ENCODE data around the gene PSMA3.
A peak's percentile ranks its signal among the peaks of the same experiment; 100 is the strongest.
"Not testable (repeated sequence)": the region's sequence is repeated elsewhere in the genome, so short reads cannot be mapped to it uniquely, and the experiment has no call there.

The PSMA3 gene

DNA sequence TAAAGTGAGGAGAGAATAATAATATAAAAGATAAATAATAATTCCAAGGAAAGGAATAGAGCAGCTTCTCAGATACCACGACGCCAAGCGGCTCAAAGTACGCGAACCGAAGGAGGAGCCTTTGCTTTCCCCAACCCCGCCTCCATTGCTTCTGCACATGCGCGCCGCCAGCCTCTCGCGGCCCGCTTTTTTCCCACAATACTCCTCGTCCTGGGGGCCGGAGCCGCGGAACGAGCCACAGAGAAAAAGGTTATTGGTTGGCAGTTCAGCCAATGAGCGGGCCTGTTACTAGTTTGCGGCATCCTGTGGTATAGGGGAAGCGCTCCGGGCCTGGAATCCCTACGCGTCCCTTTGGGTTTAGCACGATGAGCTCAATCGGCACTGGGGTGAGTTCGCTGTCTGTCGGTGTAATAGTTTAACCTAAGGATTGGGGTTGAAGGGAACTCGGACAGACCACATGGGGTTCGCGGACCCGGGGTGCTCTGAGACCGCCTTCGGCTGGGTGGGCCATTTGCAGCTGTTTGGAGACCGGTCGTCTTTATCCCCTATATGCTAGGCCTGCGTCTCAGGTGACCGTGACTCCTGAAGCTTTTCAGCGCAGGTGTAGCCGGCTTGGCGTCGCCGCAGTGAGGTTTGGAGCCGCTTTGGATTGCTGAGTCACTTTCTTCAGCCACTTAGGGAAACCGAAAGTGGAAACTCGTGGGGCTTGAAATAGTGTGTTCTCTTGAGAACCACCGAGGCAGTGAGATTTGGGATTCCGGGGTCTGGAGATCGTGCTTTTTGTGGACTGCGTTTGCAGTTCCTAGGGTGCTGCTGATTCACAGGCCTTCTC lies at the start of gene PSMA3:
TSS of gene PSMA3 (plus strand) at position 288 of the 832 bp plus-strand sequence. CDS start at position 366, 78 bp downstream.
- DNase-seq (ENCODE audit: low read depth in 3 of 3), result peak; percentile 92 to 96 (median 95)

DNA sequence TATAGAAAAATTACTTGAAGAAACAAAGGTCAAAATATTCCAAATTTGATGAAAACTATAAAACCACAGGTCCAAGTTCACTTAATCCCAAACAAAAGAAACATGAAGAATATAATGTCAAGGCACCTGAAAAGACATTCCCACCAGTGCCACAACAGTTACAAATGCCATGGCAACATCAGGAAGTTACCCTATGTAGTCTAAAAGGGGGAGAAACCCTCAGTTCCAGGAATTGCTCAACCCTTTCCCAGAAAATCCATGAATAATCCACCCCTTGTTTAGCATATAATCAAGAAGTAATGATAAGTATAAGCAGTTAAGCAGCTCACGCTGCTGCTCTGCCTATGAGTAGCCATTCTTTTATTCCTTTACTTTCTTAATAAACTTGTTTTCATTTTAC lies 48.4 kb upstream of the PSMA3 start:
- no peak for DNase-seq (ENCODE audit: low read depth in 3 of 3)

DNA sequence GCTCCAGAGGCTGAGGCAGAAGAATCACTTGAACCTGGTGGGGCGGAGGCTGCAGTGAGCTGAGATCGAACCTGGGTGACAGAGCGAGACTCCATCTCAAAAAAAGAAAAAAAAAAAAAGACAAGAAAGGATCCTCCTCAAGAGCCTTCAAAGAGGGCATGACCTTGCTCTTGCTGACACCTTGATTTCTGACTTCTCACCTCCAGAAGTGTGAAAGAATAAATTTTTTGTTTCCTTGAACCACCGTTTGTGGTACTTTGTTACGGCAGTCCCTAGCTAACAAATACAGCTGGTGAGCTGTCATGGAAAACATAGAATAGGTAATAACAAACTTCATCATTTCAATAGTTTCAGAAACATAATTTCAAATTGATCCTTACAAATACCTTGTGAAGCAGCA lies 46.6 kb upstream of the PSMA3 start:
- no peak for DNase-seq (ENCODE audit: low read depth in 3 of 3)

DNA sequence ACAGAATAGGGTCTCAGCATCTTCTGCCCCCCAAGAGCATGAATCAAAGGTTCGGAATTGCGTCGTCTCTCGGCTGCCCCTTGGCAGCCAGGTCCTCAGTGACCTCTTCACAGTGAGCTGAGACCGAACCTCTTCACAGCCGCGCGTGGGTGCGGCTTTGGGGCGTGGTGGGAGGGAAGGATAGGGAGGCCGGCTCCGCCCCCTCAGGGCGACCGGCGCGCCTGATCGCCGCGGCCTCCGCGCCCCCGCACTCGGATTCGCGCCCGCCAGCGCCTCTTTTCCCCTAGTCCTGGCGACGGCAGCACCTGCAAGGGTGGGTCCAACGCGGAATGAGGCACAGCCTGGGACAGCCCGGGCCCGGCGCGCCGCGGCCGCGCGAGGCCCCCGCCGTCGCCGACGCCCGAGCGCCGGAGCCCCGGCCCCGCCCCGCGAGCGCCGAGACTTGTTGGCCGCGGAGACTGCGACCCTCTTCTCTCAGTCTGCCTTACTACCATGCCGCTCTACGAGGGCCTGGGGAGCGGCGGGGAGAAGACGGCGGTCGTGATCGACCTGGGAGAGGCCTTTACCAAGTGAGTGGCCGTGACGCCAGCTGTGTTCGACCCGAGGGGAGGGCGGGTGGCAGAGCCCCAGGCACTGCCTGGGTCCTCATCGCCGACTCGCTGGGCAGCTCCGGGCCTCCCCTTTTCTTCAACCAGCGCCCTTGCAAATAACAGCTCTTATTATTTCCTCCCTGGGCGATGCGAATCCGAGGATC lies 44.7 kb upstream of the PSMA3 start, which contains the start of gene ACTR10:
TSS of gene ACTR10 (plus strand) at position 424 of the 754 bp plus-strand sequence. CDS start at position 493, 69 bp downstream.
- peak; percentile 83 to 84 (median 84) for DNase-seq (ENCODE audit: low read depth in 3 of 3)

DNA sequence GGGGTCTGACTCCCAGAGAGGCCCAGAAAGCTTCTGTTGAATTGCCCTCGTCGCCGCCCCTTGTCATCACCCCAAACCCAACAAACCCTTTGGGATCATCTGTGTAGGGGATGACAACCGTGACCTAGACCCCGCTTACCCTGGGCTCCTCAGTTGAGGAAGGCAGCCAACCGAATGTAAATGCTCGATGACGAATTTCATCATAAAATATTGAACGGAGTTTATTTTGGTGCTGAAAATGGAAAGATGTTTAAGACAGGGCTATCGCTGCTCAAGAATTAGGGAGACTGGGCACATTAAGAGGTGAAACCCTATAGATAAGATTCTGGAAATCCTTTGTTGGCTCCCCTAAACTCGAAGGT lies 44.2 kb upstream of the PSMA3 start:
- DNase-seq (ENCODE audit: low read depth in 3 of 3), result no peak

DNA sequence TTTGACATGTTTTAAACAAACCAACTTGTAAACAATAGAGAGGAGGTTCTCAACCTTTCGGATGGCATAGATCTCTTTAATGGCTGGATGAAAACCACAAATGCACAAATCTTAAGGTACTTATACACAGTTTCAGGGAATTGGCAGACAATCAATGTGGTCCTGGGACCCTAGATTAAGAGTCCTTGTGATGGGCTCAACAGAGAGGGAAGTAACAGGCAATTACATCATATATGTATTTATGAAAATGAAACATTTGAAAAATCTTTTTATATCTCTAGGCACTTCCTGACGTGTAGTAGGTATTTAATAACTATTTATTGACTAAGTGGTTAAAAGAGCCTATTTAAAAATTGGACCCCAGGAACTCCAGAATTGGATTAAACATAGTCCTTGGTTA lies 43.8 kb upstream of the PSMA3 start:
- DNase-seq (ENCODE audit: low read depth in 3 of 3), result no peak

DNA sequence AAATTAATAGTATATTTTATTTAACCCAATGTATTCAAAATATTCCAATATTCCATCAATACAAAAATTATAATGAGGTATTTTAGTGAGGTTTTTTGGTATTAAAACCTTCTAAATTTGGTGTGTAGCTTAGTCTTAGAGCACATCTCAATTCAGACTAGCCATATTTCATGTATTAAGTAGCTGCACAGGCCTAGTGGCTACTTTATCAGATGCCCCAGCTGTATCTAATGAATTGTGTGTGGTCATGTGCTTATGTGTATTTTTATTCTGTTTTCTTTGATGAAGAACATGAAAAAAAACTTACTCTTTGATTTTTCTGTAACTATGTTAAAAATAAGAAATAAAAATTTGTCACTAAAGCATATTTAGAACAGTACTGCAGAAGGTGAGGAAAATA lies 31.5 kb upstream of the PSMA3 start:
- no peak for DNase-seq (ENCODE audit: low read depth in 3 of 3)

DNA sequence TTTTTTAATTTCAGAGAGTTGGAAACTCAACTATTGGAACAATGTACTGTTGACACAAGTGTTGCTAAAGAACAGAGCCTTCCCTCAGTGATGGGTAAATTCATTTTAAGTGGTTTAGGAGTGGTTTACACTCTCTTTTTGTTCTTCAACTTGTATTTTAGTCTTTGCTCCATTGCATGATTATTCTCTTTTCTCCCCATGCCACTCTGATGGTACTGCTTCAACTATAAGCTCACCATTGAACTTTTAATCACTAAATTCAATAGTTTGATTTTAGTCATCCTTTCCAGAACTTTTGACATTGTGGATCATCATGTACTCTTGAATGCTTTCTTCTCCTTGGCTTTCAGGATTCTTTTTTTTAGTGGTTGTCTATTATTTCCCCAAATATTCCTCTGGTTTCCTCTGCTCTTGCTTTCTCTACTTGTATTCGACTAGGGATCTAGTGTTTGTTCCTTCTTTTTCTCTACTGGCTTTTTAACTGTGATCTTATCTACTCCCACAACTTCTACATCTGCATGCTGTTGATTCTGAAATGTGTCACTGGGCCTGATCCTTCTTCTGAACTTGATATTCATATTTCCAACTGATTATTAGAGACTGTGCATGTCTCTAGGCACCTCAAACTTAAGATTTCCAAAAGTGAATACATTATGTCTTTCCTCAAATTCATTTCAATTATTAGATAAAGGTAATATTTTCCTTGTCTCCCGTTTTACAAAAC lies 29.3 kb upstream of the PSMA3 start:
- DNase-seq (ENCODE audit: low read depth in 3 of 3), result no peak

DNA sequence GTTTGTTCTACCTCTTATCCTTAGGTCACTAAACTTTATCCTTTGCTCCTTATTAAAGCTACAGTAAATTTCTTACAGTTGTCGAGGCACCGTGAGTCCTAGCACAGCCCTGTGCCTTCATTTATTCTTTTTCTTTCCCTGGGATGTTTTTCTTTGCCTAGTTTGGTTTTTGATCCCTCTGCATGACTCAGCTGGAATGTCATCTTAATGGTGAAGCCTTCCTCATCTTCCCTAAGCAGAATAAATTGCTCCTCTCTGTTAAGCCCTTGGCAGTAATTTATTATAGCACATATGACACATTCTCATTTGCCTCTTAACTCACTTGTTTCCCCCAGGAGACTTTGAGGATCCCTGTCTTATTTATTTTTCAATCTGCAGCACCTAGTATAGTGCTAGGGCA lies 28.1 kb upstream of the PSMA3 start:
- no peak for DNase-seq (ENCODE audit: low read depth in 3 of 3)

DNA sequence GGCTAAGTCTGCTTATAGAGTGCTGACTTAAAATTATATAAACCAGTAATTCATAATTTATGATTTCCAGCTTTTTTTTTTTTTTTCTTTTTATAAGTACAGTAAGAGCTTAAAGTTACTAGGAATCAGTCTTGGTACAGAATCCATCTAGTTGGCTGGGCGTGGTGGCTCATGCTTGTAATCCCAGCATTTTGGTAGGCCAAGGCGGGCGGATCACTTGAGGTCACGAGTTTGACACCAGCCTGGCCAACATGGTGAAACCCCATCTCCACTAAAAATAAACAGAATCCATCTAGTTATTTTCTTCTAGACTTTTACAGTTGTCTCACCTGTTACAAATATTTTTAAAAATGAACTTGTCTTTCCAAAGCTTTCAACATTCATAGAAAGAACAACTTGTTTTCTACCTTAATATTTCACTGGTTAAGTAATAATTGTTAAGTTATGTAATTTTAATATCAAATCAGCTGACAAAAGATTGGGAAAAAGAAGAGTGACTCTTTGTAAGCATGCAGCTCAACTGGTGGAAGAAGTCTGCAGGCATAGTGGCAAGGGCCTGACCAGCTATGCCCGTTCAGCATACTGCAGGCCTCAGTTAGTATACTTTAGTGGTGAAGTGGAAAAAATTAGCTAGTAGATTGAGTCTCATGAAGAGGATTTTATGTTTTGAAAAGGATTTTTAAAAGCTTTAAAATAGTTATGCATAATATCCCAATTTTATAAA lies 17.4 kb upstream of the PSMA3 start:
- no peak for DNase-seq (ENCODE audit: low read depth in 3 of 3)

DNA sequence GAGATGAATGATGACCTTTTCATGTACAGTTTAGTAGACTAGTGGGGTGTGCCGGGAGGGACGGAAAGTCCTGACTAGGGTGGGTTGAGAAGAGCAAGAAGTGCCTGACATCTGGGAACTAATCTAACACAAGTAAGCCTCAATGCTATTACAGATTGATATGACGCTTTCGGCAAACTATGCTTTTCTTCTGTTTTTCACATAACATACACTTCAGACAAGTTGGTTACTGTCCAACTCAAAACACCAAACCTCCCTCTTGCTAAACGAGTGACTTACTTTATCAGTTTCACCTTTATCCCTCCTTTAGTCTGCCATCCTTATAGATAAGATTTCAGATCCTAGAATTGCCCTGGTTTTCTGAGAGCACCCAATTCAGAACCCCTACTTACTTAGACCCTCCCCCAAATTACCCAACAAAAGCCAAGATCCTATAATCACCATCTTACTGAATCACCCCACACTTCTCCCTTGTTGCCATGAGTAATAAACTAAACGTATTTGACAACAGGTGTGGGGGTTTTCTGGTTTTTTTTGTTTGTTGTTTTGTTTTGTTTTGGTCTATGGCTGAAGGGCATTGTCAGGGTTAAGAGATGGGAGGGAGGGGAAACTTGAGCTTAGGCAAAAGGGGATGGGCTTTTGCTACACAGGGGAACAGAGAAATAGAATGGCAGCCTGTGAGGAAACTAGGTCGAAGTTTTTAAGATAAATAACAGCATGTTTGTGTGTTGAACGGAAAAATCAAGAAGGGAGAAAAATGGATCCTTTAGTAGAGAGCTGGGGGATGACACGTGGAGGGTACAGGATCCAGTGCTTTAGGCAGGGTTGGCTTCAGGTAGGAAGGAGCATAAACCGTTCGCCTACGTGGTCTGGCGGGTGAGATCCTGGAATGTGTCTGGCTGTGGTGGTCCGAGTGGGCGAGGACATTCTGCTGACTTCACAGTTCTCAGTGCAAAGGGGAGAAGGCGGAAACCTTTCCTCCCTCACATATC lies 6.1 kb upstream of the PSMA3 start:
- DNase-seq (ENCODE audit: low read depth in 3 of 3), result no peak

DNA sequence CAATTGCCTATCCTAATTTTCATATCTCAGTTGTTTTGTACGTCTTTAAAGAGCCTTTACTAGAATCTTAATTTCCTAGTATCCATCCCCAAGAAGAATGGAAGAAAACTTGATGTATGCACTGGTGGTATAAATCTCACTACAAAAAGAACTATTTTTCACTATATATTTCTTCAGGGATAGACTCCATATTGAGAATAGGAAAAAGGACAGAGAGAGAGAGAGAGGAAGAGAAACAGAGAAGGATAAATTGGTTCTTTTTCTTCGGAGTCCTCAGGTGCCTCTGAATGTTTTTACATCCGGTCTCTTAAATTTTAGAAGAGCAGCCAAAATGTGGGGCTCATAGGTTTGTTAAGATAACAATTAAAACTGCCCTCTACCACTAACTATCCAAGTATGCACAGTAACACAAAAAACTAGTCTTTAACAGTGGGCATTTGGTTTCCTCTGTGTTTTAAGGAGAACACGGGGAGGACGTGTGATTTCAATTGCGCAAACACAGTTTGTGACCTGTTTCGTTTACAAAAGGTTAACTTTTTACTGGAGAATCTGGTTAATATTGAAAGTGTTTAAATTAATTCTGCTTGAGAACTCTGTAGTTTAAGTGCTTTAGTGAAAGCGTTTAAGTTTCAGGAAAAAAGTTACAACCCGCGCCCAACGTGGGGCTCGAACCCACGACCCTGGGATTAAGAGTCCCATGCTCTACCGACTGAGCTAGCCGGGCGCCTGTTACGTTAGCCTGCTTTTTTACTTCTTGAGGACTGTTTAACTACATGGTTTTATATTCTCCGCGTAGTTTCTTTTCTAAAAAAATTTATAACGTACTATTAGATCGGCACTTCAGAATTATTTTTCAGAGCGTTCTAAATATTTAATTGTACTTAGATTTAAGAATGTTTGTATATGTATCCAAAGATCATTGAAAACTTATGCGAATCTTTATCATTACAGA lies 5.1 kb upstream of the PSMA3 start:
- peak; percentile 65 to 72 (median 65) for DNase-seq (ENCODE audit: low read depth in 3 of 3)

DNA sequence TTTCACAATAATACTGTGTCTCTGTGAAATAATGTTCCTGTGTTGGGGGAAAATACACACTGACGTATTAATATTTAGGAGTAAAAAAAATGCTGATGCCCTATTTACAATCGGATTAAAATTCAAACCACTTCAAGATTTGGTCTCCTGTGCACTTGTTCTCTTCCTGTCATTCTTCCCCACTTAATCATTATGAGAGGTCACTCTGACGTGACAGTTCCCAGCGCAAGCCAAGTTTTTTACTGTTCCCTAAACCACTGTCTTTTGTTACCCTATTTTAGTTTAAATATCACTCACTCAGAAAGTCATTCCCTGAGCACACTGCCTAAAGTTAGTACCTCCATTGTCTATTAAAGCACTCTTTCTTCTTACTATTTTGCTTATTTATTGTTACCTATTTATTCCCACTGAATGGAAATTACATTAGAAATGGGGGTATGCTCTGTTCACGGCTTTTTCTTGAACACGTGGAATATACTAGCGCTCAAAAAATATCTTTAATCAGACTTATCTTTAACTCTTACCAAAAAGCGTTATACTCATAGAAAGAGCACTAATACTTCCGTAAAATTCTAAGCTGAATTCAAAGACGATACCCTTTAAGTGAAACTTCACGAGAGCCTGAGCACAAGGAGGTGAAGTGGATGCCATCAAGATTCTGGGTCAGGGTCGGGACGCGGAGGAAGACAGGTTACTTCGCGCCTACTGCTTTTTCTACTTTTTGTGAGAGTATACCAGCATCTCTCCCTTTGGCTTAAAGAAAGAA lies 670 bp upstream of the PSMA3 start:
- no peak for DNase-seq (ENCODE audit: low read depth in 3 of 3)

DNA sequence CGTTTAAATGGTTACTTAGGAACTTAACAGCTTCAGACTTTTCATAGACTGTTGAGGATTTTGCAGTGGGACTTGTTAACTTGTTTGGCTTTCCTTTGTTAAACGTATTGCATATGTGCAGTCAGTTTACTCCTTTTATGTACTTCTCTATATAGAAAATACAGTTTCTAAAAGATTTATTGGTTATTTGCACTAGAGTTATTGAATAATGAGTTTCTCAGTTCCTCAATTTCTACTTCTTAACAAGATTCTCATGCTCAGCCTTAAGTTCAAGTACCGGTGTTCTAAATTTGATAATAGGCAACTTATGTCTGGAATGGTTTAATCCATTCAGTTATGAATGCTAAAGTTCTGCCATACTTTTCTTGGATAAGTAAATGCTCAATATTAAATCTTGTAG lies 919 bp downstream of the PSMA3 start:
- no peak for DNase-seq (ENCODE audit: low read depth in 3 of 3)

DNA sequence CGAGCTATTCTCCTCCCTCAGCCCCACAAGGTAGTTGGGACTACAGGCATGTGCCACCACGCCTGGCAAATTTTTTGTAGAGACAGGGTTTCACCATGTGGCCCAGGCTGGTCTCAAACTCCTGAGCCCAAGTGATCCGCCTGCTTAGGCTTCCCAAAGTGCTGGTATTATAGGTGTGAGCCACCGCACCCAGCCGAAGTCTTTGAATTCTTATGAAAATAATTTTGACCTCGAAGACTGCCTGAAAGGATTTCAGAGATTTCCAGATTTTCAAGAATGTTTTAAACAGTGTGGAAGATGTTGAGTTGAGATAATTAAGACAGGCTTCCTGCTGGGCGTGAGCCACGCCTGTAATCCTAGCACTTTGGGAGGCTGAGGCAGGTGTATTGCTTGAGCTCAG lies 5.0 kb downstream of the PSMA3 start:
- DNase-seq (ENCODE audit: low read depth in 3 of 3), result no peak

DNA sequence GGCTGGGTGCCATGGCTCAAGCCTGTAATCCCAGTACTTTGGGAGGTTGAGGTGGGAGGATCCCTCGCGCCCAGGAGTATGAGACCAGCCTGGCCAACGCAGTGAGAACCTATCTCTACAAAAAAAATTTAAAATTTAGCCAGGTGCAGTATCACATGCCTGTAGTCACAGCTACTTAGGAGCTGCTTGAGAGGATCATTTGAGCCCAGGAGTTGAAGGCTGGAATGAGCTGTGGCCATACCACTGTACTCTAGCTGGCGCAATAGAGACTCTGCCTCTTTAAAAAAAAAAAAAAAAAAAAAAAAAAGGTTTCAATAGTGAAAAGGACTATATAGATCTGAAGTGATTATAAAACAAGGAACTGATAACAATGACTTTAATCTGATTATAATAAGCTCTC lies 13.5 kb downstream of the PSMA3 start:
- no peak for DNase-seq (ENCODE audit: low read depth in 3 of 3)

DNA sequence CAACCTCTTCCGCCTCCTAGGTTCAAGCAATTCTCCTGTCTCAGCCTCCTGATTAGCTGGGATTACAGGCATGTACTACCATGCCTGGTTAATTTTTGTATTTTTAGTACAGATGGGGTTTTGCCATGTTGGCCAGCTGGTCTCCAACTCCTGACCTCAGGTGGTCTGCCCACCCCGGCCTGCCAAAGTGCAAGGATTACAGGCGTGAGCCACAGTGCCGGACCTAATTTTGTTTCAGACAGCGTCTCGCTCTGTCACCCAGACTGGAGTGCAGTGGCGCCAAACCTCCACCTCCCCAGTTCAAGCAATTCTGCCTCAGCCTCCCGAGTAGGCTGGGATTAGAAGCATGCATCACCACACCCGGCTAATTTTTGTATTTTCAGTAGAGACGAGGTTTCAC lies 17.4 kb downstream of the PSMA3 start:
- DNase-seq (ENCODE audit: low read depth in 3 of 3), result not testable (repeated sequence)

DNA sequence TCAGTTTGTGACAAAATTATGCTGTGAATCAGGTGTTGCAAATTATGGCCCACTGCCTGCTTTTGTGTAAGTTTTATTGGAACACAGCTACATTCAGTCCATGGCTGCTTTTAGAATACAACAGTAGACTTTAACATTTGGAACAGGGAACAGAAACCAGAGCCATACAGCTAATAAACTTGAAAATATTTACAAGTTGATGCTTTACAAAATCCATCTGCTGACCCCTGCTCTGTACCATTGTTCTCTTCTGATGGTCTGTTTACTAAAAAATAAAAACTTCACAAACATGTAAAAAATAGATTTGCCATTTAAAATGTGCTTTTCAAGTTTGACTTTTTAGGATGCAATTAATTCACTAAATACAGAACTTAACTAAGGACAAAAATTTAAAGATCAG lies 20.8 kb downstream of the PSMA3 start:
- no peak for DNase-seq (ENCODE audit: low read depth in 3 of 3)

DNA sequence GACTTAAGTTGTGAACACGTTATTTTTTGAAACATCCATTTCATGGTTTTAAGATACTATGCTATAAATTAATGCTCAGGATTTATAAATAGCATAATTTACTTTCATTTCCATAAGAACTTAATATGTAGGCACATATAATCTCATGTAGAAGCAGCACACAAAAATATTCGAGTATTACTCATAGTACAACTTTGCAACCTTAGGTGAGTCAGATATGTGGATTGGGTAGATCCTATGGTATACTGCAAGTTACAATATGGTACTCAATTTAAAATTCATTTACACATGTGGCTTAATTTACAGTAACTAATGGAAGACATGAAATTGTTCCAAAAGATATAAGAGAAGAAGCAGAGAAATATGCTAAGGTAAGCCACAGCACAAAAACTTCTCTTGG lies 26.0 kb downstream of the PSMA3 start:
- no peak for DNase-seq (ENCODE audit: low read depth in 3 of 3)

Measured in stimulated activated CD4-positive, alpha-beta T cell treated with anti-CD3 and anti-CD28 coated beads, TNF-alpha, amount 100 ng/mL, for 48 hours (primary cell).